K562 (cell line): ENCODE results near the gene CAMK2D. TPM values are rescaled to one million over a fixed set of nuclear protein-coding genes. Genes with fewer than 3 reads are reported as not detected.

Experiments used
- CXXC5 ChIP-seq: fragments of 250-450 bp; sonication (Bioruptor Pico); IDR thresholded peaks from 2 replicates; pipeline ENCODE4 v1.8.0; 2022; ENCODE audit warnings: inconsistent platforms, mild to moderate bottlenecking, moderate library complexity
- ETS2 ChIP-seq: IDR thresholded peaks from 2 replicates; pipeline ENCODE4 v1.6.1; 2016; ENCODE audit warnings: borderline replicate concordance, missing genetic modification characterization, mild to moderate bottlenecking, moderate library complexity, missing compliant biosample characterization; ENCODE audit not compliant: poor library complexity, severe bottlenecking
- GTF2E2 ChIP-seq: fragments of 200-800 bp; sonication (Bioruptor generic); IDR thresholded peaks from 2 replicates; pipeline ENCODE4 v1.6.1; 2016; ENCODE audit warnings: missing genetic modification characterization, missing compliant biosample characterization
- IRF2 ChIP-seq: sonication (generic); formaldehyde crosslinking; IDR thresholded peaks from 2 replicates; pipeline ENCODE4 v1.8.1; 2022; ENCODE audit warnings: mild to moderate bottlenecking, missing genetic modification reagents
- JUN ChIP-seq, 2 experiments: sonication (generic) in 1 of 2; formaldehyde crosslinking in 1 of 2; IDR thresholded peaks; 2 replicates each; pipeline versions ENCODE4 v1.6.1 to v1.8.0; 2012 to 2022; ENCODE audit warnings: borderline replicate concordance in 2 of 2, mild to moderate bottlenecking in 2 of 2, improper control_type of control experiment in 1 of 2, low read depth in 1 of 2, low read length in 1 of 2, missing genetic modification reagents in 1 of 2
- NFIX ChIP-seq: fragments of 250-450 bp; sonication (Bioruptor Pico); IDR thresholded peaks from 2 replicates; pipeline ENCODE4 v1.4.0; 2020; ENCODE audit warnings: low read depth, mild to moderate bottlenecking, moderate library complexity
- SAP30 ChIP-seq: fragments of 200-600 bp; sonication (generic); IDR thresholded peaks from 2 replicates; pipeline ENCODE4 v1.6.1; 2012; ENCODE audit warnings: borderline replicate concordance, low read depth, mild to moderate bottlenecking, moderate library complexity, low read length, control low read depth, inconsistent platforms; ENCODE audit not compliant: insufficient read depth, poor library complexity, severe bottlenecking
- SMC3 ChIP-seq: conservative IDR thresholded peaks from 2 replicates; pipeline ENCODE4 v1.6.1; 2011; ENCODE audit warnings: low read depth, low read length, improper control_type of control experiment; ENCODE audit not compliant: insufficient read depth
- SRSF9 ChIP-seq: fragments of 200-400 bp; formaldehyde crosslinking; IDR thresholded peaks from 2 replicates; pipeline ENCODE4 v1.6.1; 2017; ENCODE audit warnings: low read depth, low read length, borderline replicate concordance
- THRAP3 ChIP-seq: fragments of 450-650 bp; IDR thresholded peaks from 2 replicates; pipeline ENCODE4 v1.6.1; 2016; ENCODE audit warnings: mild to moderate bottlenecking, inconsistent platforms, borderline replicate concordance
- ZNF407 ChIP-seq: fragments of 450-650 bp; IDR thresholded peaks from 2 replicates; pipeline ENCODE4 v1.6.1; 2016; ENCODE audit warnings: low read depth
- ZNF551 ChIP-seq: fragments of 250-450 bp; sonication (Bioruptor Pico); IDR thresholded peaks from 2 replicates; pipeline ENCODE4 v1.5.0; 2021; ENCODE audit warnings: mild to moderate bottlenecking, moderate library complexity
- ZNF592 ChIP-seq: fragments of 450-650 bp; IDR thresholded peaks from 2 replicates; pipeline ENCODE4 v1.6.1; 2017; ENCODE audit warnings: antibody characterized with exemption, mild to moderate bottlenecking
- polyA plus RNA-seq, 8 experiments: library from polyadenylated mRNA; depleted of rRNA in 4 of 8; stranded (reverse) in 5 of 8; unstranded in 3 of 8; fragments of >200 nt; fragmentation: Nextera tagmentation in 2 of 8; fragmentation: Illumina TruSeq in 1 of 8; extraction: Ambion mirVana in 2 of 8; extraction: Trizol in 1 of 8; gene quantifications; 2 replicates each; pipeline versions ENCODE4 v1.2.1 to v1.2.3, GENCODE V29; 2011 to 2014; ENCODE audit warnings: inconsistent platforms in 1 of 8, missing spikeins in 1 of 8
- total RNA-seq, 7 experiments: library from RNA; depleted of rRNA in 6 of 7; stranded (reverse); fragments of >200 nt in 6 of 7; fragmentation: Illumina TruSeq in 2 of 7; extraction: Trizol in 2 of 7; gene quantifications; 2 replicates each; pipeline versions ENCODE4 v1.2.1 to v1.2.3, GENCODE V29; 2011 to 2021; ENCODE audit warnings: low replicate concordance in 1 of 7

Gene CAMK2D
- total and polyA plus RNA-seq, 9 of the 15 experiments (the other 6 are each of a cell fraction or from before 2014, with no cell fraction given), result 0.01 to 0.33 (median 0.04) TPM; not detected in 2

- TF ChIP-seq ZNF407, result no peak
- TF ChIP-seq NFIX, result no peak
- no peak for TF ChIP-seq ETS2 (tag)
- TF ChIP-seq CXXC5 (CRISPR knock-in tag), result no peak
- no peak for TF ChIP-seq SAP30
- no peak for TF ChIP-seq IRF2 (CRISPR knock-in tag)
- TF ChIP-seq SMC3, result no peak
- no peak for TF ChIP-seq JUN (IDR thresholded peaks at IDR 0.05; ENCODE audit: borderline replicate concordance, low read depth, low read length)
- no peak for TF ChIP-seq JUN (CRISPR knock-in tag; IDR thresholded peaks at IDR 0.05; ENCODE audit: borderline replicate concordance)
- TF ChIP-seq GTF2E2 (tag), result no peak
- no peak for TF ChIP-seq ZNF592
- TF ChIP-seq SRSF9, result no peak
- no peak for TF ChIP-seq ZNF551 (CRISPR knock-in tag)
- no peak for TF ChIP-seq THRAP3
- TF ChIP-seq, all 486 proteins: peak for 0
Measured at GRCh38 chr4:113528395-113528794, 233.1 kb downstream of the CAMK2D start (continued).
